K562 (cell line): ENCODE results near the gene RNF166. TPM values are rescaled to one million over a fixed set of nuclear protein-coding genes. Genes with fewer than 3 reads are reported as not detected.

ENCODE experiments used
- CBFB ChIP-seq: sonication (generic); formaldehyde crosslinking; IDR thresholded peaks from 2 replicates; pipeline ENCODE4 v1.4.0; 2020; ENCODE audit warnings: mild to moderate bottlenecking, missing genetic modification reagents
- CEBPG ChIP-seq, 3 experiments: fragments of 200-800 bp in 1 of 3; sonication (Bioruptor generic) in 1 of 3; sonication (generic) in 1 of 3; formaldehyde crosslinking in 1 of 3; IDR thresholded peaks in 2 of 3; conservative IDR thresholded peaks in 1 of 3; 2 replicates each; pipeline versions ENCODE4 v1.6.1 to v1.8.0; 2016 to 2022; ENCODE audit warnings: missing compliant biosample characterization in 2 of 3, missing genetic modification characterization in 2 of 3, mild to moderate bottlenecking in 1 of 3, missing genetic modification reagents in 1 of 3
- E2F4 ChIP-seq: sonication (generic); formaldehyde crosslinking; IDR thresholded peaks from 2 replicates; pipeline ENCODE4 v1.8.0; 2022; ENCODE audit warnings: mild to moderate bottlenecking, low read depth, missing genetic modification reagents
- ESRRA ChIP-seq: fragments of 450-650 bp; IDR thresholded peaks from 2 replicates; pipeline ENCODE4 v1.6.1; 2014; ENCODE audit warnings: low read depth, mild to moderate bottlenecking, moderate library complexity, borderline replicate concordance
- FOXM1 ChIP-seq, 2 experiments: fragments of 450-650 bp in 1 of 2; sonication (generic) in 1 of 2; formaldehyde crosslinking in 1 of 2; IDR thresholded peaks; 2 replicates each; pipeline versions ENCODE4 v1.6.1 to v1.9.0; 2017 to 2022; ENCODE audit warnings: low read depth in 2 of 2, mild to moderate bottlenecking in 2 of 2, missing genetic modification reagents in 1 of 2, moderate library complexity in 1 of 2
- HMGN3 ChIP-seq: IDR thresholded peaks from 2 replicates; pipeline ENCODE4 v1.6.1; 2011; ENCODE audit warnings: borderline replicate concordance, low read depth, mild to moderate bottlenecking, mixed read lengths, low read length; ENCODE audit not compliant: insufficient read length; ENCODE audit errors: extremely low read depth
- NELFE ChIP-seq: IDR thresholded peaks from 2 replicates; pipeline ENCODE4 v1.6.1; 2011; ENCODE audit warnings: mild to moderate bottlenecking; ENCODE audit not compliant: insufficient read depth, insufficient read length
- REST ChIP-seq, 2 experiments: fragments of 450-650 bp; formaldehyde crosslinking in 1 of 2; IDR thresholded peaks; 2 replicates each; pipeline versions ENCODE4 v1.4.0 to v1.6.1; 2014 to 2020; ENCODE audit warnings: mild to moderate bottlenecking in 2 of 2, borderline replicate concordance in 1 of 2, low read depth in 1 of 2
- TGIF2 ChIP-seq: sonication (generic); formaldehyde crosslinking; IDR thresholded peaks from 2 replicates; pipeline ENCODE4 v1.8.1; 2022; ENCODE audit warnings: mild to moderate bottlenecking, missing genetic modification reagents, moderate library complexity
- ZNF165 ChIP-seq: fragments of 250-450 bp; sonication (Bioruptor Pico); IDR thresholded peaks from 2 replicates; pipeline ENCODE4 v1.4.0; 2020; ENCODE audit warnings: borderline replicate concordance
- polyA plus RNA-seq, 8 experiments: library from polyadenylated mRNA; depleted of rRNA in 4 of 8; stranded (reverse) in 5 of 8; unstranded in 3 of 8; fragments of >200 nt; fragmentation: Nextera tagmentation in 2 of 8; fragmentation: Illumina TruSeq in 1 of 8; extraction: Ambion mirVana in 2 of 8; extraction: Trizol in 1 of 8; gene quantifications; 2 replicates each; pipeline versions ENCODE4 v1.2.1 to v1.2.3, GENCODE V29; 2011 to 2014; ENCODE audit warnings: inconsistent platforms in 1 of 8, missing spikeins in 1 of 8
- total RNA-seq, 7 experiments: library from RNA; depleted of rRNA in 6 of 7; stranded (reverse); fragments of >200 nt in 6 of 7; fragmentation: Illumina TruSeq in 2 of 7; extraction: Trizol in 2 of 7; gene quantifications; 2 replicates each; pipeline versions ENCODE4 v1.2.1 to v1.2.3, GENCODE V29; 2011 to 2021; ENCODE audit warnings: low replicate concordance in 1 of 7
- TF ChIP-seq, protein P1 (sequence below): IDR thresholded peaks from 3 replicates; pipeline ENCODE4 v1.6.1; 2011; ENCODE audit warnings: borderline replicate concordance, mild to moderate bottlenecking, moderate library complexity; ENCODE audit not compliant: insufficient read length; ENCODE audit errors: extremely low read depth

RNF166 gene
- total and polyA plus RNA-seq, 9 of the 15 experiments (the other 6 are each of a cell fraction or from before 2014, with no cell fraction given) = 0.56 to 60.3 (median 19.5) TPM

- TF ChIP-seq CEBPG (CRISPR knock-in tag; IDR thresholded peaks at IDR 0.05) (peak; percentile 77; the same call in 1 of the 2 replicates), CEBPG (tag; conservative IDR thresholded peaks at IDR 0.05 in 1 of 2, IDR thresholded peaks at IDR 0.05 in 1 of 2) (peak in 1 of 2 experiments; percentile 68; a peak in 1 of 4 replicates), ZNF165 (CRISPR knock-in tag) (0 out of 2 replicates have a peak, but pooled peaks have one; percentile 21), CBFB (no peak), E2F4 (CRISPR knock-in tag) (no peak), HMGN3 (peak; percentile 54), NELFE (no peak), TGIF2 (CRISPR knock-in tag) (no peak; the same call in 1 of the 2 replicates), FOXM1 (IDR thresholded peaks at IDR 0.05; ENCODE audit: low read depth) (no peak), FOXM1 (CRISPR knock-in tag; IDR thresholded peaks at IDR 0.05; ENCODE audit: low read depth) (peak; percentile 47), REST (IDR thresholded peaks at IDR 0.05; ENCODE audit: borderline replicate concordance) (0 out of 2 replicates have a peak, but pooled peaks have one; percentile 15), REST (CRISPR knock-in tag; IDR thresholded peaks at IDR 0.05; ENCODE audit: low read depth) (no peak), ESRRA (peak; percentile 51)
- TF ChIP-seq, protein P1, sequence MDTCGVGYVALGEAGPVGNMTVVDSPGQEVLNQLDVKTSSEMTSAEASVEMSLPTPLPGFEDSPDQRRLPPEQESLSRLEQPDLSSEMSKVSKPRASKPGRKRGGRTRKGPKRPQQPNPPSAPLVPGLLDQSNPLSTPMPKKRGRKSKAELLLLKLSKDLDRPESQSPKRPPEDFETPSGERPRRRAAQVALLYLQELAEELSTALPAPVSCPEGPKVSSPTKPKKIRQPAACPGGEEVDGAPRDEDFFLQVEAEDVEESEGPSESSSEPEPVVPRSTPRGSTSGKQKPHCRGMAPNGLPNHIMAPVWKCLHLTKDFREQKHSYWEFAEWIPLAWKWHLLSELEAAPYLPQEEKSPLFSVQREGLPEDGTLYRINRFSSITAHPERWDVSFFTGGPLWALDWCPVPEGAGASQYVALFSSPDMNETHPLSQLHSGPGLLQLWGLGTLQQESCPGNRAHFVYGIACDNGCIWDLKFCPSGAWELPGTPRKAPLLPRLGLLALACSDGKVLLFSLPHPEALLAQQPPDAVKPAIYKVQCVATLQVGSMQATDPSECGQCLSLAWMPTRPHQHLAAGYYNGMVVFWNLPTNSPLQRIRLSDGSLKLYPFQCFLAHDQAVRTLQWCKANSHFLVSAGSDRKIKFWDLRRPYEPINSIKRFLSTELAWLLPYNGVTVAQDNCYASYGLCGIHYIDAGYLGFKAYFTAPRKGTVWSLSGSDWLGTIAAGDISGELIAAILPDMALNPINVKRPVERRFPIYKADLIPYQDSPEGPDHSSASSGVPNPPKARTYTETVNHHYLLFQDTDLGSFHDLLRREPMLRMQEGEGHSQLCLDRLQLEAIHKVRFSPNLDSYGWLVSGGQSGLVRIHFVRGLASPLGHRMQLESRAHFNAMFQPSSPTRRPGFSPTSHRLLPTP = no peak
These were observed 5.3 kb downstream of the RNF166 start (continued) for GRCh38 chr16:88700636-88701482.
